K562 (cell line): ENCODE results near the gene DYNLT2. TPM values are rescaled to one million over a fixed set of nuclear protein-coding genes. Genes with fewer than 3 reads are reported as not detected.

Source experiments
- ATAC-seq: fragments of 200-7000 bp; cut with Tn5 transposase; 3 replicates; pipeline ENCODE4 v1.9.1; 2020; ENCODE audit warnings: moderate library complexity
- BruUV-seq: library from RNA; stranded (reverse); fragments of 400-500 nt; replicated peaks from 2 replicates; lab custom pipeline; 2021; lab: Mats Ljungman, UMichigan
- CTCF ChIA-PET: fragments of 300-600 bp; formaldehyde crosslinking; extraction: SDS; loops from one replicate; lab custom pipeline; 2021; ENCODE audit warnings: low intra/inter-chr PET ratio; lab: Yijun Ruan, JAX
- POLR2A ChIA-PET: fragments of 300-600, 350-650 bp; sonication (Branson Sonifier 250); formaldehyde crosslinking; extraction: SDS; loops from one replicate; lab custom pipeline; 2021; ENCODE audit warnings: antibody characterized with exemption, inconsistent platforms; lab: Yijun Ruan, JAX
- DNase-seq, 4 experiments: peaks; one replicate each; pipeline versions ENCODE4 v3.0.0 to v3.0.0-alpha.2; 2011 to 2018; ENCODE audit warnings: low spot score in 3 of 4, mixed read lengths in 3 of 4; ENCODE audit errors: extremely low read depth in 1 of 4
- FAIRE-seq: peaks from 2 replicates; lab custom pipeline; 2011; peaks lifted over from hg19 to GRCh38; lab: Jason Lieb, UNC
- H2AFZ ChIP-seq: 2 replicates; pipeline ENCODE4 v1.6.0; 2011; ENCODE audit warnings: low read depth, low read length, control low read depth, inconsistent platforms
- H3K27ac ChIP-seq: fragments of 200-600 bp; 3 replicates; pipeline ENCODE4 v1.8.0; 2011; ENCODE audit warnings: low read depth, mild to moderate bottlenecking, control low read depth, inconsistent platforms, low read length, moderate library complexity, mixed read lengths; ENCODE audit errors: extremely low read depth
- H3K27me3 ChIP-seq, 2 experiments: fragments of 300-600 bp in 1 of 2; 2 replicates in 1 of 2; 3 replicates in 1 of 2; pipeline versions ENCODE4 v1.6.0 to v1.8.0; 2011; ENCODE audit warnings: inconsistent platforms in 2 of 2, low read length in 2 of 2, mild to moderate bottlenecking in 1 of 2, mixed read lengths in 1 of 2, moderate library complexity in 1 of 2; ENCODE audit not compliant: control insufficient read depth in 2 of 2, insufficient read depth in 2 of 2
- H3K36me3 ChIP-seq: fragments of 300-600 bp; 3 replicates; pipeline ENCODE4 v1.8.0; 2011; ENCODE audit warnings: mild to moderate bottlenecking, low read length, inconsistent platforms; ENCODE audit not compliant: control insufficient read depth, insufficient read depth
- H3K4me1 ChIP-seq, 2 experiments: fragments of 200-600 bp in 1 of 2; replicated peaks in 1 of 2; 2 replicates in 1 of 2; 3 replicates in 1 of 2; pipeline versions ENCODE4 v1.5.1 to v1.8.0; 2011; ENCODE audit warnings: inconsistent platforms in 2 of 2, low read length in 2 of 2, mild to moderate bottlenecking in 1 of 2, mixed read lengths in 1 of 2, moderate library complexity in 1 of 2; ENCODE audit not compliant: control insufficient read depth in 2 of 2, insufficient read depth in 2 of 2
- H3K4me2 ChIP-seq: 2 replicates; pipeline ENCODE4 v1.6.1; 2011; ENCODE audit warnings: low read length, control low read depth, inconsistent platforms, mixed read lengths; ENCODE audit not compliant: insufficient read depth
- H3K4me3 ChIP-seq: fragments of 200-600 bp; sonication (generic), shearing (Covaris generic); 2 replicates; pipeline ENCODE4 v1.5.1; 2016; ENCODE audit warnings: control low read depth, inconsistent platforms
- H3K79me2 ChIP-seq: fragments of 200-600 bp; 3 replicates; pipeline ENCODE4 v1.8.0; 2011; ENCODE audit warnings: low read length, inconsistent platforms; ENCODE audit not compliant: control insufficient read depth, insufficient read depth
- H3K9ac ChIP-seq, 2 experiments: 2 replicates each; pipeline versions ENCODE4 v1.6.0 to v1.6.1; 2011; ENCODE audit warnings: low read depth in 2 of 2, low read length in 2 of 2, control low read depth in 1 of 2, inconsistent platforms in 1 of 2, mild to moderate bottlenecking in 1 of 2, mixed read lengths in 1 of 2; ENCODE audit not compliant: insufficient read depth in 1 of 2
- H3K9me1 ChIP-seq: one replicate; pipeline ENCODE4 v1.6.0; 2011; ENCODE audit warnings: inconsistent platforms, mild to moderate bottlenecking, low read length, moderate library complexity; ENCODE audit not compliant: control insufficient read depth, insufficient read depth
- H3K9me3 ChIP-seq: replicated peaks from 2 replicates; pipeline ENCODE4 v1.5.1; 2011; ENCODE audit warnings: low read depth, low read length, inconsistent platforms; ENCODE audit not compliant: control insufficient read depth, insufficient read depth
- H4K20me1 ChIP-seq: replicated peaks from 2 replicates; pipeline ENCODE4 v1.6.1; 2011; ENCODE audit warnings: low read length, inconsistent platforms, mixed read lengths; ENCODE audit not compliant: control insufficient read depth, insufficient read depth
- CEBPB ChIP-seq: fragments of 450-650 bp; IDR thresholded peaks from 2 replicates; pipeline ENCODE4 v1.6.1; 2016; ENCODE audit warnings: missing genetic modification characterization, missing compliant biosample characterization
- HLTF ChIP-seq: fragments of 450-650 bp; IDR thresholded peaks from 2 replicates; pipeline ENCODE4 v1.6.1; 2016
- L3MBTL2 ChIP-seq: fragments of 450-650 bp; IDR thresholded peaks from 2 replicates; pipeline ENCODE4 v1.6.1; 2016; ENCODE audit warnings: mild to moderate bottlenecking, moderate library complexity
- MTA1 ChIP-seq: fragments of 450-650 bp; IDR thresholded peaks from 2 replicates; pipeline ENCODE4 v1.6.1; 2017; ENCODE audit warnings: borderline replicate concordance
- PHB ChIP-seq: fragments of 250-450 bp; sonication (Bioruptor Pico); IDR thresholded peaks from 2 replicates; pipeline ENCODE4 v1.5.0; 2021
- RFX5 ChIP-seq: IDR thresholded peaks from 2 replicates; pipeline ENCODE4 v1.6.1; 2011; ENCODE audit warnings: low read depth, mild to moderate bottlenecking, improper control_type of control experiment, low read length
- ZNF133 ChIP-seq: fragments of 250-450 bp; sonication (Bioruptor Pico); IDR thresholded peaks from 2 replicates; pipeline ENCODE4 v1.4.0; 2020; ENCODE audit warnings: mild to moderate bottlenecking
- ZNF444 ChIP-seq: fragments of 250-450 bp; sonication (Bioruptor Pico); IDR thresholded peaks from 2 replicates; pipeline ENCODE4 v1.4.0; 2020; ENCODE audit warnings: mild to moderate bottlenecking, moderate library complexity
- WGBS: fragments of 100-300 bp; shearing (Covaris generic); methylation state at CpG from one replicate; pipeline ENCODE4 v1.1.6; 2016; ENCODE audit warnings: low coverage, mixed read lengths; ENCODE audit not compliant: insufficient coverage; ENCODE audit errors: missing lambda C conversion rate; 5-methylcytosine and 5-hydroxymethylcytosine counted together
- in situ Hi-C: fragments of 300-500 bp; cut with MboI; formaldehyde crosslinking; loops from 4 replicates; pipeline ENCODE4 v1.15.0; 2018; ENCODE audit warnings: inconsistent platforms, mixed read lengths
- intact Hi-C: fragments of 100-400 bp; cut with micrococcal nuclease; formaldehyde crosslinking; loops from 2 replicates; pipeline ENCODE4 v1.14.2; 2022
- polyA plus RNA-seq, 8 experiments: library from polyadenylated mRNA; depleted of rRNA in 4 of 8; stranded (reverse) in 5 of 8; unstranded in 3 of 8; fragments of >200 nt; fragmentation: Nextera tagmentation in 2 of 8; fragmentation: Illumina TruSeq in 1 of 8; extraction: Ambion mirVana in 2 of 8; extraction: Trizol in 1 of 8; gene quantifications; 2 replicates each; pipeline versions ENCODE4 v1.2.1 to v1.2.3, GENCODE V29; 2011 to 2014; ENCODE audit warnings: inconsistent platforms in 1 of 8, missing spikeins in 1 of 8
- total RNA-seq, 7 experiments: library from RNA; depleted of rRNA in 6 of 7; stranded (reverse); fragments of >200 nt in 6 of 7; fragmentation: Illumina TruSeq in 2 of 7; extraction: Trizol in 2 of 7; gene quantifications; 2 replicates each; pipeline versions ENCODE4 v1.2.1 to v1.2.3, GENCODE V29; 2011 to 2021; ENCODE audit warnings: low replicate concordance in 1 of 7
- TF ChIP-seq, protein P1 (sequence below), 3 experiments: fragments of 200-800 bp in 1 of 3; sonication (Bioruptor generic) in 1 of 3; sonication (generic) in 1 of 3; formaldehyde crosslinking in 1 of 3; IDR thresholded peaks; 2 replicates each; pipeline versions ENCODE4 v1.6.1 to v1.8.0; 2016 to 2022; ENCODE audit warnings: mild to moderate bottlenecking in 2 of 3, missing compliant biosample characterization in 2 of 3, missing genetic modification characterization in 2 of 3, missing genetic modification reagents in 1 of 3
- TF ChIP-seq, protein P2 (sequence below): fragments of 450-650 bp; IDR thresholded peaks from one replicate; pipeline ENCODE4 v1.6.1; 2018; ENCODE audit warnings: mild to moderate bottlenecking, moderate library complexity; ENCODE audit not compliant: partially characterized antibody
- TF ChIP-seq, protein P3 (sequence below): fragments of 450-650 bp; conservative IDR thresholded peaks from 2 replicates; pipeline ENCODE4 v1.6.1; 2016; ENCODE audit warnings: missing genetic modification characterization, low read depth, mild to moderate bottlenecking, control low read depth, missing compliant biosample characterization

DYNLT2 gene
- total and polyA plus RNA-seq, 9 of the 15 experiments (the other 6 are each of a cell fraction or from before 2014, with no cell fraction given) = 2.0 to 12.8 (median 6.3) TPM

DNA sequence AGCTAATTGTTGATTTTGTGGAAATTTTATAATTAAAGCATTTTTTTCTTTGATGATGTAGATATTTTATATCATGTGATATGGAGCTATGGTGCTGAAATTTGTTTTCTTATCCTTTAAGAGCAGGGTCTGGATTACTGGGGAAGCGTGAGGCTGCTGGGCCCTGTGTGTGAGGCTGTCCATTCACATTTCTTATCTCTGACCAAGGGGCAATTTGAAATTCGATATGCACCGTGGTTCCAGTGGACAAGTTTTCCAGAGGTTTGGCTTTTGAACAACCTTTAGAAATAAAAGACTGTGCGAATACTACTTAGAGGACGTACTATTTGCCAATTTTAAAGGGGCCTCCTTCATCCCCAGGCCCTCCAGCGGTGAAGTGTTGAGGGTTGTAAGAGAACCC is 3.8 kb upstream of the DYNLT2 start:
- Histone ChIP-seq H3K4me2 (no peak overlapping the region), H4K20me1 (no peaks in the 10 kb centered on the region), H2AFZ (0 out of 2 replicates have a peak overlapping the region, but pooled peaks have one; percentile 10), H3K27ac (no peak overlapping the region), H3K4me1 (peaks cover 9 to 13% of the 10 kb centered on the region in 2 experiments), H3K9ac (no peak overlapping the region), H3K9me1 (no peaks in the 10 kb centered on the region), H3K9me3 (no peaks in the 10 kb centered on the region), H3K36me3 (peaks cover 37% of the 10 kb centered on the region; the same call in 2 of the 3 replicates), H3K4me3 (no peak overlapping the region), H3K79me2 (peaks cover 24% of the 10 kb centered on the region), H3K27me3 (no peaks in the 10 kb centered on the region)
- POLR2A ChIA-PET = interaction anchor here (1.5 kb wide), 1 partner anchor 10 kb away, joined by 4 read pairs; no protein-coding TSS in a partner anchor
- in situ Hi-C loops = no loop called here
- CTCF ChIA-PET = no interaction called here
- no peak for FAIRE-seq
- no peak for ATAC-seq
- WGBS = 56% methylated on average over 6 of the region's 6 CpGs
- DNase-seq = peak in 2 of 4 experiments; percentile 27 to 36
- no TSS peak for BruUV-seq
- intact Hi-C loops = no loop called here
- TF ChIP-seq CEBPB (tag) (no peak), RFX5 (no peak), L3MBTL2 (no peak), ZNF444 (CRISPR knock-in tag) (no peak)
- TF ChIP-seq, all 486 proteins: peak for 0

DNA sequence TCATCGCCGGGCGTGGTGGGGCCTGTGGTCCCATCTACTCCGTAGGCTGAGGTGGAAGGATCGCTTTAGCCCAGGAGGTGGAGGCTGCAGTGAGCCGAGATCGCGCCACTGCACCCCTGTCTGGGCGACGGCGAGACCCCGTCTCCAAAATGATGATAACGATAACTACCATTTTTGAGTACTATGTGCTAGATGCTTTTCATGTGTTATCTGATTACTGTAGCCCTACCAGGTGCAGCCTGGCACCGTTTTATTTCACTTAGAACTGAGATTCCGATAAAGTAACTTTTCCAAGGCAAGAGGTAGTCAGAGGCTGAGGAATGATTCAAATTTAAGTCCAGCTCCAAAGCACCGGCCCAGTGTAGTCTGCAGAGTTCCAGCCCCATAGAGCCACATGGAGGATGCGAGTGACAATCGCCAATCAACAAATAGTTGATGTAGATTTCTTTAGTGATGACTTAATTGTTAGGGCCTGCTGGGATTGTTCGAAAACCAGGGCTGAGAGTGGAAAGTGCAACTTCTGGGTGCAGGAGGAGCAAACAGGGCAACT is 777 bp upstream of the DYNLT2 start:
- BruUV-seq = no TSS peak
- Histone ChIP-seq H3K27ac (peak overlapping the region; percentile 89), H3K27me3 (no peaks in the 10 kb centered on the region), H3K36me3 (peaks cover 19% of the 10 kb centered on the region; the same call in 2 of the 3 replicates), H3K79me2 (peaks cover 34% of the 10 kb centered on the region), H3K9me1 (no peaks in the 10 kb centered on the region), H3K4me1 (peaks cover 9 to 16% of the 10 kb centered on the region in 2 experiments), H3K9me3 (no peaks in the 10 kb centered on the region), H4K20me1 (no peaks in the 10 kb centered on the region), H3K4me2 (peak overlapping the region; percentile 99), H3K4me3 (peak overlapping the region; percentile 64), H2AFZ (peak overlapping the region; percentile 94), H3K9ac (peak overlapping the region; percentile 95 to 99)
- in situ Hi-C loops = no loop called here
- FAIRE-seq (no peak), ATAC-seq (peak; percentile 8), DNase-seq (peak in 1 of 4 experiments; percentile 36)
- ChIA-PET CTCF (interaction anchor here (1.0 kb wide), 1 partner anchor 28 kb away, joined by 4 read pairs; no protein-coding TSS in a partner anchor), POLR2A (interaction anchor here (0.6 to 5.0 kb wide), 14 partner anchors 9 to 70 kb away, joined by 3 to 27 read pairs (median 6); no protein-coding TSS in a partner anchor)
- intact Hi-C loops = no loop called here
- 2% methylated on average over 19 of the region's 19 CpGs for WGBS
- TF ChIP-seq, protein P1, sequence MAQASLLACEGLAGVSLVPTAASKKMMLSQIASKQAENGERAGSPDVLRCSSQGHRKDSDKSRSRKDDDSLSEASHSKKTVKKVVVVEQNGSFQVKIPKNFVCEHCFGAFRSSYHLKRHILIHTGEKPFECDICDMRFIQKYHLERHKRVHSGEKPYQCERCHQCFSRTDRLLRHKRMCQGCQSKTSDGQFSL (CRISPR knock-in tag; IDR thresholded peaks at IDR 0.05) = 0 out of 2 replicates have a peak, but pooled peaks have one; percentile 11
- TF ChIP-seq, protein P1 (tag; IDR thresholded peaks at IDR 0.05) = no peak
- no peak for TF ChIP-seq MTA1
- TF ChIP-seq HLTF = 0 out of 2 replicates have a peak, but pooled peaks have one; percentile 20
- TF ChIP-seq PHB (CRISPR knock-in tag) = 0 out of 2 replicates have a peak, but pooled peaks have one; percentile 58
- TF ChIP-seq, protein P2, sequence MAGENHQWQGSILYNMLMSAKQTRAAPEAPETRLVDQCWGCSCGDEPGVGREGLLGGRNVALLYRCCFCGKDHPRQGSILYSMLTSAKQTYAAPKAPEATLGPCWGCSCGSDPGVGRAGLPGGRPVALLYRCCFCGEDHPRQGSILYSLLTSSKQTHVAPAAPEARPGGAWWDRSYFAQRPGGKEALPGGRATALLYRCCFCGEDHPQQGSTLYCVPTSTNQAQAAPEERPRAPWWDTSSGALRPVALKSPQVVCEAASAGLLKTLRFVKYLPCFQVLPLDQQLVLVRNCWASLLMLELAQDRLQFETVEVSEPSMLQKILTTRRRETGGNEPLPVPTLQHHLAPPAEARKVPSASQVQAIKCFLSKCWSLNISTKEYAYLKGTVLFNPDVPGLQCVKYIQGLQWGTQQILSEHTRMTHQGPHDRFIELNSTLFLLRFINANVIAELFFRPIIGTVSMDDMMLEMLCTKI = no peak
- TF ChIP-seq, protein P3, sequence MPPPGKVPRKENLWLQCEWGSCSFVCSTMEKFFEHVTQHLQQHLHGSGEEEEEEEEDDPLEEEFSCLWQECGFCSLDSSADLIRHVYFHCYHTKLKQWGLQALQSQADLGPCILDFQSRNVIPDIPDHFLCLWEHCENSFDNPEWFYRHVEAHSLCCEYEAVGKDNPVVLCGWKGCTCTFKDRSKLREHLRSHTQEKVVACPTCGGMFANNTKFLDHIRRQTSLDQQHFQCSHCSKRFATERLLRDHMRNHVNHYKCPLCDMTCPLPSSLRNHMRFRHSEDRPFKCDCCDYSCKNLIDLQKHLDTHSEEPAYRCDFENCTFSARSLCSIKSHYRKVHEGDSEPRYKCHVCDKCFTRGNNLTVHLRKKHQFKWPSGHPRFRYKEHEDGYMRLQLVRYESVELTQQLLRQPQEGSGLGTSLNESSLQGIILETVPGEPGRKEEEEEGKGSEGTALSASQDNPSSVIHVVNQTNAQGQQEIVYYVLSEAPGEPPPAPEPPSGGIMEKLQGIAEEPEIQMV (tag) = 0 out of 2 replicates have a peak, but pooled peaks have one; percentile 17
- TF ChIP-seq ZNF133 = no peak
